Naive B cell (primary cell): Measurements from ENCODE around the gene TTC9C. TPM values are rescaled to one million over a fixed set of nuclear protein-coding genes. Genes with fewer than 3 reads are reported as not detected.
"Not testable (repeated sequence)": the region's sequence is repeated elsewhere in the genome, so short reads cannot be mapped to it uniquely, and the experiment has no call there.

ENCODE experiments used
- ATAC-seq, 2 donors: fragments of 150-1000 bp; cut with Tn5 transposase; 2 replicates each; pipeline ENCODE4 v1.10.0; 2021; ENCODE audit warnings: low read depth in 2 of 2, mild to moderate bottlenecking in 2 of 2, moderate library complexity in 2 of 2
- DNase-seq: peaks from one replicate; pipeline ENCODE4 v3.0.0; 2022
- H3K27ac Mint-ChIP-seq, 6 donors: one replicate each; pipeline ENCODE4 v1.8.0; 2020 to 2022; ENCODE audit warnings: mild to moderate bottlenecking in 6 of 6, mixed read lengths in 6 of 6, moderate library complexity in 5 of 6, inconsistent platforms in 2 of 6
- H3K27me3 Mint-ChIP-seq, 3 donors: one replicate each; pipeline ENCODE4 v1.8.0; 2021 to 2022; ENCODE audit warnings: mixed read lengths in 3 of 3, mild to moderate bottlenecking in 1 of 3
- H3K36me3 Mint-ChIP-seq, 2 donors: one replicate each; pipeline ENCODE4 v1.8.0; 2020 to 2022; ENCODE audit warnings: mixed read lengths in 2 of 2, inconsistent platforms in 1 of 2, mild to moderate bottlenecking in 1 of 2
- H3K4me1 Mint-ChIP-seq, 3 donors: one replicate each; pipeline ENCODE4 v1.8.0; 2020 to 2022; ENCODE audit warnings: mixed read lengths in 3 of 3, inconsistent platforms in 1 of 3, mild to moderate bottlenecking in 1 of 3, moderate library complexity in 1 of 3
- H3K4me3 Mint-ChIP-seq, 8 donors: one replicate each; pipeline ENCODE4 v1.8.0; 2020 to 2022; ENCODE audit warnings: mild to moderate bottlenecking in 8 of 8, mixed read lengths in 8 of 8, moderate library complexity in 8 of 8, inconsistent platforms in 2 of 8
- H3K9me3 Mint-ChIP-seq, 7 donors: one replicate each; pipeline ENCODE4 v1.8.0; 2020 to 2022; ENCODE audit warnings: mixed read lengths in 7 of 7, mild to moderate bottlenecking in 5 of 7, inconsistent platforms in 2 of 7, moderate library complexity in 1 of 7
- polyA plus RNA-seq, 6 donors: library from polyadenylated mRNA; unstranded; fragments of 300-500 nt; fragmentation: Illumina TruSeq; gene quantifications; one replicate each; pipeline ENCODE4 v1.2.3, GENCODE V29; 2021; ENCODE audit warnings: low read depth in 6 of 6

The TTC9C gene
- polyA plus RNA-seq, 6 donors from 2014 or later = 12.1 to 45.9 (median 21.6) TPM

DNA sequence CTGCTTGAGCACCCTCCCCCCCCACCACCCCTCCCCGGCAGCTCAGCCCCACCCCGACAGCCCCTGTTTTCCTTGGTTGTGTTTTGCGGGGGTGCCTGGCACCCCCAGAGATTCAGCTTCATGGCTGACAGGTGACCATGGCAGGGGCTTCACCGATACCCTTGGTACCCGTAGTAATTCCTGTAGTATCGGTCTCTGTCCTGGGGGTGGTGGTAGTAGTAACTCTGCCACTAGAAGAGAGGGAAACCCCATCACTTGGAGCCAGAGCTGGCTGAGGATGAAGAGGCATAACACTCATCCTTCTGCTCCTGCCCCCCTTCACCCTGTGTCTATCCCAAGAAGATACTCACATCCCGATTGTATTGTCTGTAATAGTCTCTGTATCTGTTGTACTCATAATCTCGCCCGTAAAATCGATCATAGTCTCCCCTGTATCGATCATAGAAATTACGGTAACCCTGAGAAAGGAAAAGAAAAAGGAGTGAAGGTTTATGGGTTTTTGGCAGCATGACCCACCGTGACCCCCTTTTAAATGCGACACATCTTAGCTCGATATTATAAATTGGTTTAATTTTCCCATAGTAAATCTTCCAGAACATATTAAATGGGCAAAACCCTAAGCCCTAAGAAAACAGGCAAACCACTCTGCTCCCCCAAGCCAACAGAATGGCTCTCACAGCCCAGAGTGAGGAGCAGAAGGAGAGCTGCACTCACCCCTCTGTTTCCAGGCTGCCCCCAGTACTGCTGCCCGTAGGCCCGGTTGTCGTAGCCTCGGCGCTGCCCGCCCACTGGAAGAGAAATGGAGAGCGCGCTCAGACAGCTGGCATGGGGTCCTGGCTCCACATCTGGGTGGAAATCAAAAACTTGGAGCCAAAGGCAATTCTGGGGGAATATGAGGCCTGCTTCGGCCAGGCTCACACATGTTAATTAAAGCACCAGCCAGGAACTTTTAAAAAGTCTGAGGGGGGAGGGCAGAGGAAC is 12.8 kb upstream of the TTC9C start:
- Mint-ChIP-seq H3K27ac (peak overlapping the region in 3 of 6 donors; percentile 21 to 55 (median 47)), H3K27me3 (no peaks in the 10 kb centered on the region), H3K9me3 (no peaks in the 10 kb centered on the region), H3K4me1 (peaks cover 4 to 12% (median 12%) of the 10 kb centered on the region in 3 donors), H3K36me3 (peaks cover 18 to 19% of the 10 kb centered on the region in 2 donors), H3K4me3 (no peak overlapping the region)
- no peak for ATAC-seq
- DNase-seq = no peak

DNA sequence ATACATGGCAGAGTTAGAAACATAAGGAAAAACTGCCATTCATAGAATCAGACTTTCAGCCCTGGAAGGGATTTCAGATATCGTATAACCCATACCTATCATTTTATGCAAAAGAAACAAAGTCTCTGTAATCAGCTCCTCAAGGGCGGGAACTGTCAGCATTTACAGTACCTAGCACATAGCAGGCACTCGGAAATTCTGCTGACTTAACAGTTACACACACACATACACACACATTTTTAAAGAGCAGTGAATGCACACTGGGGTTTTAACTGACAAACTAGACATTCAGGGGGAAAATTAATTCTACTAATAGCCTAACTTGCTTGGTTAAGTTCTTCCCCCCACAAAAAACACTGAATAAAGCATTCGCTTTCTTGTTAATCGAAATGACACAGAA is 12.1 kb upstream of the TTC9C start:
- Mint-ChIP-seq H3K9me3 (no peaks in the 10 kb centered on the region), H3K4me3 (no peak overlapping the region), H3K36me3 (peaks cover 18 to 19% of the 10 kb centered on the region in 2 donors), H3K27me3 (no peaks in the 10 kb centered on the region), H3K4me1 (peaks cover 4 to 12% (median 9%) of the 10 kb centered on the region in 3 donors), H3K27ac (peak overlapping the region in 1 of 6 donors; percentile 15)
- DNase-seq (no peak), ATAC-seq (no peak)

DNA sequence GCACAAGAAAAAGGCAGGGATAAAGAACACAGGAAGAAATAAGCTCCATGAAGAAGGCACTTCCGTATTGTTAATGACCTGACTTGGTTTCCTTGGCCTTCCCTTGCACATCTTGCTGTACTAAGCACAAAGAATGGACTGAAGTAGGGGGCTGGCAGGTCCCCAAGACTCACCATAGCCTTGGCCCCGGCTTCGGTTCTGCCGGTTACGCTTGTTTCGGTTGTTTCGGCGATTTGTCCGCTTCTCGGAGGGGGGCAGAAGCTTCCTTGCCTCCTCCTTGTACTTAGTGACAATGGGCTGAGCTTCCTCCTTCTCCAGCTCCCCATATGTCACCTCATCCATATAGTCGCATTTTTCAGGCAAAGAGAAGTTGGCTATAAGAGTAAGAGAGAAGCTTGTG is 11.5 kb upstream of the TTC9C start:
- H3K27me3 Mint-ChIP-seq = no peaks in the 10 kb centered on the region
- H3K4me1 Mint-ChIP-seq = peaks cover 4 to 13% (median 12%) of the 10 kb centered on the region in 3 donors
- H3K9me3 Mint-ChIP-seq = no peaks in the 10 kb centered on the region
- ATAC-seq = no peak
- peaks cover 18 to 23% of the 10 kb centered on the region in 2 donors for H3K36me3 Mint-ChIP-seq
- no peak overlapping the region for H3K27ac Mint-ChIP-seq
- no peak overlapping the region for H3K4me3 Mint-ChIP-seq
- DNase-seq = no peak

GRCh38 chr11:62719302-62719978 is 8.8 kb upstream of the TTC9C start:
- no peaks in the 10 kb centered on the region for H3K9me3 Mint-ChIP-seq
- DNase-seq = no peak
- H3K4me1 Mint-ChIP-seq = peaks cover 11 to 22% (median 20%) of the 10 kb centered on the region in 3 donors
- no peaks in the 10 kb centered on the region for H3K27me3 Mint-ChIP-seq
- H3K36me3 Mint-ChIP-seq = peaks cover 27 to 32% of the 10 kb centered on the region in 2 donors
- ATAC-seq = no peak
- H3K27ac Mint-ChIP-seq = peak overlapping the region in 1 of 6 donors; percentile 53
- peak overlapping the region in 1 of 8 donors; percentile 45 for H3K4me3 Mint-ChIP-seq

DNA sequence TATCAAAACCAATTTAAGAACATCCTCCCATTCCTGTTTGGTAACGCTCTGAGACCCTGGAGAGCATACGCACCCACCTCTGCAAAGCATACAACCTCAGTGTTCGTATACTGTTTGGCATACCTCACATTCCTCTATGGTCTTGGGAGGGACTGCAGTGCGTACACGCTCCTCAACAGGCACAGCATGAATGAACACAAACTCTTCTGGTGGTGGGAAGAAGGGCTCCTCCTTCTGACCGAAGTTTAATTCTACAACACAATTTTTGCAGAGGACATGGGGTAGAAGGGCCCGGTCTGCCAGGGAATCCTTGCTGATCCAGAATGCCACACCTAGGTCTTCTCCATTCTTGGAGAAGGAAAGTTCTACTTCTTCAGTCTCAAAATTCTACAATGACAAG is 6.3 kb upstream of the TTC9C start:
- Mint-ChIP-seq H3K36me3 (peaks cover 19 to 27% of the 10 kb centered on the region in 2 donors), H3K27me3 (no peaks in the 10 kb centered on the region), H3K9me3 (no peaks in the 10 kb centered on the region), H3K4me1 (peaks cover 29 to 37% (median 30%) of the 10 kb centered on the region in 3 donors), H3K27ac (peak overlapping the region in 2 of 6 donors; percentile 58 to 74), H3K4me3 (peak overlapping the region in 2 of 8 donors; percentile 18 to 47)
- DNase-seq (no peak), ATAC-seq (no peak)

GRCh38 chr11:62724171-62724570 is 4.1 kb upstream of the TTC9C start:
- ATAC-seq (no peak), DNase-seq (no peak)
- H3K9me3 Mint-ChIP-seq = no peaks in the 10 kb centered on the region
- peaks cover 19 to 21% of the 10 kb centered on the region in 2 donors for H3K36me3 Mint-ChIP-seq
- H3K4me1 Mint-ChIP-seq = peaks cover 33 to 42% (median 35%) of the 10 kb centered on the region in 3 donors
- peak overlapping the region in 3 of 6 donors; percentile 56 to 72 (median 57) for H3K27ac Mint-ChIP-seq
- H3K4me3 Mint-ChIP-seq = peak overlapping the region in 7 of 8 donors; percentile 4 to 100 (median 90)
- no peaks in the 10 kb centered on the region for H3K27me3 Mint-ChIP-seq

GRCh38 chr11:62725646-62726045 is 2.6 kb upstream of the TTC9C start:
- Mint-ChIP-seq H3K27ac (peak overlapping the region; percentile 87 to 98 (median 94)), H3K4me3 (peak overlapping the region; percentile 90 to 100 (median 98)), H3K27me3 (no peaks in the 10 kb centered on the region), H3K9me3 (no peaks in the 10 kb centered on the region), H3K4me1 (peaks cover 29 to 52% (median 45%) of the 10 kb centered on the region in 3 donors), H3K36me3 (peaks cover 9 to 14% of the 10 kb centered on the region in 2 donors)
- DNase-seq (no peak), ATAC-seq (no peak)

GRCh38 chr11:62726156-62726914 is 2.0 kb upstream of the TTC9C start:
- peaks cover 29 to 57% (median 45%) of the 10 kb centered on the region in 3 donors for H3K4me1 Mint-ChIP-seq
- H3K27me3 Mint-ChIP-seq = no peaks in the 10 kb centered on the region
- peak overlapping the region; percentile 90 to 100 (median 98) for H3K4me3 Mint-ChIP-seq
- DNase-seq (no peak), ATAC-seq (no peak)
- H3K9me3 Mint-ChIP-seq = no peaks in the 10 kb centered on the region
- peaks cover 9 to 14% of the 10 kb centered on the region in 2 donors for H3K36me3 Mint-ChIP-seq
- H3K27ac Mint-ChIP-seq = peak overlapping the region; percentile 83 to 98 (median 90)

GRCh38 chr11:62726915-62727164 is 1.4 kb upstream of the TTC9C start:
- Mint-ChIP-seq H3K27ac (peak overlapping the region in 5 of 6 donors; percentile 56 to 98 (median 98)), H3K27me3 (no peaks in the 10 kb centered on the region), H3K4me1 (peaks cover 29 to 56% (median 45%) of the 10 kb centered on the region in 3 donors), H3K9me3 (no peaks in the 10 kb centered on the region), H3K4me3 (peak overlapping the region; percentile 90 to 100 (median 98)), H3K36me3 (peaks cover 4 to 14% of the 10 kb centered on the region in 2 donors)
- DNase-seq = no peak
- ATAC-seq = peak; percentile 0 to 1

DNA sequence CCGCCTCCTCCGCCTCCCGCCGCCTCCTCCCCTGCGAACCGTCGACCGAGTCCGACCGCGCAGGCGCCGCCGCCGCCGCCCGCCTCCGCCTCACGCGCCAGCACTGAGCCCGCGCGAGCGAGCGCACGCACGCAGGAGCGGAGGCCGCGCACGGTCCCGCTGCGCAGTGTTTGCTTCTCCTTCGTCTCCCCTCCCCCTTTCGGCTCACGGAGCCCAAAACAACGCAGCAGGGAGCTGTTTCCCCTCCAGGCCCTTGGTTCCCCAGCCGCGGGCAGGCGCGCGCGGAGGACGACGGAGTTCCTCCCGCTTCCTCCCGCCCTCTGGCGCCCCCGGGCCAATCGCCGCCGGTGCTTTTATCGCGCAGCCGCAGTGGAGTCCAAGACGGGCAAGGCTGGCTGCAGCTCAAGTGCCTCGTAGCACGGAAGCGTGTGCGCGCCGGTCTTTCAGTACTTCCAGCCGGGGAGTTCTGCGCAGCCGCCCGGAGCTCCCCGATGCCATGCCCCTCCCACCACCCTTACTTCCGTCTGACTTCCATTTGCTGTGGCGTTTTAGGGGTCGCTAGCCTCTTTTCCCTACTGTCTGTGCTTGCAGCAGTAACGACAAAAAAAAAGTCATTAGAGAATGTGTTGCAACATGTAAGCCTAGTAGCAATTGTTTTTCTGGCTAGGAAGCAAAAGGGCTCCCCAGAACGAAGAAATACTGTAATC is 968 bp upstream of the TTC9C start, which contains the start of gene HNRNPUL2:
Gene HNRNPUL2, minus strand, starts transcription at position 293 of the 707 bp plus-strand sequence. CDS start 301 bp downstream, outside the sequence.
- Mint-ChIP-seq H3K9me3 (no peaks in the 10 kb centered on the region), H3K36me3 (peaks cover 0 to 14% of the 10 kb centered on the region in 2 donors), H3K27me3 (no peaks in the 10 kb centered on the region), H3K4me1 (peaks cover 29 to 52% (median 45%) of the 10 kb centered on the region in 3 donors), H3K4me3 (peak within 1 kb of the TSS; percentile 90 to 100 (median 98)), H3K27ac (peak within 1 kb of the TSS; percentile 95 to 99 (median 98))
- DNase-seq = peak; percentile 100
- ATAC-seq = peak; percentile 76 to 77

DNA sequence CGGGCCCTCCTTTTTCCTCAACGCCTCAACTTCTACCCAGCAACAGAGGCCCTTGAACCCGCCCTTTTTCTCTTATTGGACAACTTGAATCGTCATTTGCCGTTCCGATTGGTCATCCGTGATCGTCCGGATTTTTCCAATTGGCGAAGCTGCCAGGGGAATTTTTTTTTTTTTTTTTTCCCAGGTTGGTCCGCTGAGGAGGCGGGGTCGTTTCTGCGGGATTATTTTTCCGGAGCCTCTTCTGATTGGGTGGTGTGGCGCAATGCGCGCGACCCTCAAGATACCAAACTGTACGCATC is 465 bp upstream of the TTC9C start:
- Mint-ChIP-seq H3K36me3 (peaks cover 0 to 11% of the 10 kb centered on the region in 2 donors), H3K4me1 (peaks cover 29 to 52% (median 45%) of the 10 kb centered on the region in 3 donors), H3K27me3 (no peaks in the 10 kb centered on the region), H3K4me3 (peak overlapping the region; percentile 90 to 100 (median 98)), H3K9me3 (no peaks in the 10 kb centered on the region), H3K27ac (peak overlapping the region; percentile 95 to 99 (median 98))
- ATAC-seq (peak; percentile 57 to 59), DNase-seq (peak; percentile 91)

DNA sequence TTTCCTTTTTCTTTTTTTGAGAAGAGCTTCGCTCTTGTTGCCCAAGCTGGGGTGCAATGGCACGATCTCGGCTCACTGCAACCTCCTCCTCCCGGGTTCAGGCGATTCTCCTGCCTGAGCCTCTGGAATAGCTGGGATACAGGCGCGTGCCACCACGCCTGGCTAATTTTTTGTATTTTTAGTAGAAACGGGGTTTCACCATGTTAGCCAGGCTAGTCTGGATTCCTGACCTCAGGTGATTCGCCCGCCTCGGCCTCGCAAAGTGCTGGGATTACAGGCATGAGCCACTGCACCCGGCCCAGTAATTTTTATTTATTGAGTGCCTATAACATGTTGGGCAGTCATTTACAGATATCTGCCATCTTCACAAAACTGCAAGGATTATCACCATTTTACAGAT is 1.8 kb downstream of the TTC9C start:
- not testable (repeated sequence) for H3K9me3 Mint-ChIP-seq, H3K36me3 Mint-ChIP-seq, H3K27me3 Mint-ChIP-seq, ATAC-seq, DNase-seq
- Mint-ChIP-seq H3K4me3 (peak overlapping the region in 7 of 8 donors; percentile 29 to 100 (median 65)), H3K4me1 (peaks cover 19 to 41% (median 33%) of the 10 kb centered on the region in 3 donors), H3K27ac (peak overlapping the region in 1 of 6 donors; percentile 54)
